GM18867 (cell line): ENCODE measurements around the gene RNPC3.

ENCODE experiments used
- ATAC-seq: cut with Tn5 transposase; IDR thresholded peaks from one replicate; pipeline ENCODE4 v1.9.1; 2021; ENCODE audit warnings: mild to moderate bottlenecking, moderate library complexity; ENCODE audit not compliant: unreplicated experiment

Gene RNPC3

GRCh38 chr1:103525607-103526507 lies at the start of gene RNPC3:
RNPC3 (plus strand) TSS chr1:103525699; CDS start chr1:103526071, 372 bp downstream.
- ATAC-seq, result peak; percentile 79

- no peak for ATAC-seq
These were observed 48.4 kb upstream of the RNPC3 start for GRCh38 chr1:103477101-103477500.

- ATAC-seq, result peak; percentile 53
These were observed 35.6 kb upstream of the RNPC3 start for GRCh38 chr1:103489935-103490334.

- no peak for ATAC-seq
These were observed 33.4 kb upstream of the RNPC3 start for GRCh38 chr1:103492003-103492625.

- no peak for ATAC-seq
These were observed 29.4 kb upstream of the RNPC3 start for GRCh38 chr1:103496014-103496635.

GRCh38 chr1:103497404-103497803 lies 28.1 kb upstream of the RNPC3 start:
- no peak for ATAC-seq

GRCh38 chr1:103509250-103509649 lies 16.2 kb upstream of the RNPC3 start:
- no peak for ATAC-seq

GRCh38 chr1:103513711-103514110 lies 11.8 kb upstream of the RNPC3 start:
- ATAC-seq, result no peak

GRCh38 chr1:103514920-103515503 lies 10.5 kb upstream of the RNPC3 start:
- ATAC-seq, result peak; percentile 76

- ATAC-seq, result no peak
These were observed 9.2 kb upstream of the RNPC3 start for GRCh38 chr1:103516283-103516682.

- no peak for ATAC-seq
These were observed 8.8 kb upstream of the RNPC3 start for GRCh38 chr1:103516693-103517092.

GRCh38 chr1:103517380-103518047 lies 8.0 kb upstream of the RNPC3 start:
- ATAC-seq, result peak; percentile 81

GRCh38 chr1:103520822-103521221 lies 4.7 kb upstream of the RNPC3 start:
- no peak for ATAC-seq

GRCh38 chr1:103523346-103523745 lies 2.2 kb upstream of the RNPC3 start:
- no peak for ATAC-seq

GRCh38 chr1:103525114-103525606 lies 339 bp upstream of the RNPC3 start:
- peak; percentile 45 for ATAC-seq

- no peak for ATAC-seq
These were observed 1.8 kb downstream of the RNPC3 start for GRCh38 chr1:103527331-103527730.

GRCh38 chr1:103529746-103530145 lies 4.2 kb downstream of the RNPC3 start:
- no peak for ATAC-seq

- no peak for ATAC-seq
These were observed 12.7 kb downstream of the RNPC3 start for GRCh38 chr1:103538226-103538625.

- ATAC-seq, result no peak
These were observed 15.9 kb downstream of the RNPC3 start for GRCh38 chr1:103541431-103541830.

GRCh38 chr1:103546496-103546895 lies 21.0 kb downstream of the RNPC3 start:
- ATAC-seq, result no peak

- ATAC-seq, result no peak
These were observed 22.3 kb downstream of the RNPC3 start for GRCh38 chr1:103547840-103548239.
